OCI-LY1 (cell line): ENCODE data around the gene RPS6KL1.

Experiments
- CTCF ChIP-seq: fragments of 200-600 bp; sonication (generic), shearing (Covaris generic); IDR thresholded peaks from 2 replicates; pipeline ENCODE4 v1.5.1; 2017; ENCODE audit warnings: mild to moderate bottlenecking, antibody characterized with exemption, low read length, moderate library complexity, mixed read lengths
- EZH2 ChIP-seq: fragments of 200-600 bp; sonication (generic), shearing (Covaris generic); IDR thresholded peaks from 2 replicates; pipeline ENCODE4 v1.8.0; 2017; ENCODE audit warnings: borderline replicate concordance, mixed run types, mild to moderate bottlenecking, antibody characterized with exemption, low read length, moderate library complexity, mixed read lengths

GRCh38 chr14:74911221-74911620 lies 11.8 kb downstream of the RPS6KL1 start:
- no peak for TF ChIP-seq CTCF
- TF ChIP-seq EZH2: no peak
